ENCODE data around the gene TTC33.
A peak's percentile ranks its signal among the peaks of the same experiment; 100 is the strongest.
"Not testable (repeated sequence)": the region's sequence is repeated elsewhere in the genome, so short reads cannot be mapped to it uniquely, and the experiment has no call there.

The TTC33 gene

GRCh38 chr5:40716000-40716399 lies 39.8 kb downstream of the TTC33 start:
- DNase-seq, result peak; percentile 59

- DNase-seq, result no peak
These were observed 41.8 kb downstream of the TTC33 start for GRCh38 chr5:40714001-40714400.

- not testable (repeated sequence) for DNase-seq
These were observed 45.2 kb downstream of the TTC33 start for GRCh38 chr5:40710575-40710974.

DNA sequence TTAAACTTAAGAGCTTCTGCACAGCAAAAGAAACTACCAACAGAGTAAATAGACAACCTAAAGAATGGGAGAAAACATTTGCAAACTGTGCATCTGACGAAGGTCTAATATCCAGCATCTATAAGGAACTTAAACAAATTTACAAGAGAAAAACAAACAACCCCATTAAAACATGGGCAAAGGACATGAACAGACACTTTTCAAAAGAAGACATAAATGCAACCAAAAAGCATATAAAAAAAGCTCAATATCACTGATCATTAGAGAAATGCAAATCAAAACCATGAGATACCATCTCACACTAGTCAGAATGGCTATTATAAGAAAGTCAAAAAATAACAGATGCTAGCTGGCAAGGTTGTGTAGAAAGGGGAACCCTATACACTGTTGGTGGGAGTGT lies 50.3 kb downstream of the TTC33 start:
- DNase-seq, result not testable (repeated sequence)

GRCh38 chr5:40702027-40702426 lies 53.7 kb downstream of the TTC33 start:
- not testable (repeated sequence) for DNase-seq

GRCh38 chr5:40700116-40700782 lies 55.5 kb downstream of the TTC33 start:
- DNase-seq, result no peak

DNA sequence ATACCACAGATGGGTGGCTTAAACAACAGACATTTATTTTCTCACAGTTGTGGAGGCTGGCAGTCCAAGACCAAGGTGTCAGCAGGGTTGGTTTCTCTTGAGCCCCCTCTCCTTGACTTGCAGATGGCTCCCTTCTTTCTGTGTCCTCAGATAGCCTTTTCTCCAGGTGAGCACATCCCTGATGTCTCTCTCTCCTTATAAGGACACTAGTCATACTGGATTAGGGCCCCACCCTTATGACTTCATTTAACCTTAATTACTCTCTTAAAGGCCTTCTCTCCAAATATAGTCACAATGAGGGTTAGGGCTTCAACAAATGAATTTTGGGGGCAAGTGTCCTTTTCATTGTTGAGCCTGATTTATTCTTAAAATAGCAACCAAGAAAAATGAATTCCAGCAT lies 61.3 kb downstream of the TTC33 start:
- no peak for DNase-seq

DNA sequence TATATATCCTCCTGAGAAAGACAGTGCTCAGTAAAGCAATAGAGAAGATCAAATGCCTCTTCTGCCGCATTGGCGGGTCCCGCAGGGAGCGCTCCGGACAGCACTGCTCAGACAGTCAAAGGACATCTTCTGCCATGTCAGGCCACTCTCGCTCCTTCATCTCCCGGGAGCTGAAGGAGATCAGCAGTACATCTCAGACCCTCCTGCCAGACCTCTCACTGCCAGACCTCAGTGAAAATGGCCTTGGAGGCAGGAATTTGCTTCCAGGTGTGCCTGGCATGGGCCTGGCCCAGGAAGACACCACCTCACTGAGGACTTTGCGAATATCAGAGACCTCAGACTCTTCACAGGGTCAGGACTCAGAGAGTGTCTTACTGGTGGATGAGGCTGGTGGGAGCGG lies 63.9 kb downstream of the TTC33 start:
- no peak for DNase-seq

DNA sequence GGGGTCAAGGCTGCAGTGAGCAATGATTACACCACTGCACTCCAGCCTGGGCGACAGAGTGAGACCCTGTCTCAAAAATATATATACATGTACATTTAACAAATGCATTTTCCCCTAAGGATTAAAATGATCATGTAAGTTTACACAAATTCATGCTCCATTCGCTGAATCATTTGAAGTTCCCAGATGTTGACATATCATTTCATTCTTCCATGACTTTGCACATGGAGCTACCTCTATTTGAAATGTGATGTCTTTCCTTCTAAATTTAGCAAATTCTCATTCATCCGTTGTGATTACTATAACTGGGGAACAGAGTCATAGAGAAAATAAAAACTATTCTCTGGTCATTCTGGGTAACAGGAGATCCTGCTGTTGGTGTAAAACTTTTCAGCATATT lies 65.5 kb downstream of the TTC33 start:
- DNase-seq, result no peak

- DNase-seq, result no peak
These were observed 66.3 kb downstream of the TTC33 start for GRCh38 chr5:40689438-40689837.

- no peak for DNase-seq
These were observed 66.8 kb downstream of the TTC33 start for GRCh38 chr5:40688996-40689395.

GRCh38 chr5:40688127-40688761 lies 67.5 kb downstream of the TTC33 start:
- peak; percentile 90 for DNase-seq

DNA sequence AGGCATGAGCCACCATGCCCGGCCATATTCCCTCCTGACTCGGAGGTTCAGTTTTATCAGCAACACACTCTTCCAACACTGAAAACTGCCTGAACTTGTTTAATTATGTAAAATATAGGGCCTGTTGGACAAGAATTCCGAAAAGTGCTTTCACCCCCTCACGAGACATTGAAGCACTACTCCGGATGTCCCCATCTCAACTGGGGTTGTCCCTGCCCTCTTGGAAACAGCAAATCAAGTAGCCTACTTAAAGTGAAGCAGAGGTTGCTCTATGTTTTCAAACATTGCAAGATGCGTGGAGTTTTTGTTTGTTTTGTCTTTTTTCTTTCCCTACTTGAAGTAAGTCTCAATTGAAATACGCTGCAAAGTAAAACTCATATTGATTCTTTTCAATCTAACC lies 68.4 kb downstream of the TTC33 start:
- DNase-seq, result no peak

DNA sequence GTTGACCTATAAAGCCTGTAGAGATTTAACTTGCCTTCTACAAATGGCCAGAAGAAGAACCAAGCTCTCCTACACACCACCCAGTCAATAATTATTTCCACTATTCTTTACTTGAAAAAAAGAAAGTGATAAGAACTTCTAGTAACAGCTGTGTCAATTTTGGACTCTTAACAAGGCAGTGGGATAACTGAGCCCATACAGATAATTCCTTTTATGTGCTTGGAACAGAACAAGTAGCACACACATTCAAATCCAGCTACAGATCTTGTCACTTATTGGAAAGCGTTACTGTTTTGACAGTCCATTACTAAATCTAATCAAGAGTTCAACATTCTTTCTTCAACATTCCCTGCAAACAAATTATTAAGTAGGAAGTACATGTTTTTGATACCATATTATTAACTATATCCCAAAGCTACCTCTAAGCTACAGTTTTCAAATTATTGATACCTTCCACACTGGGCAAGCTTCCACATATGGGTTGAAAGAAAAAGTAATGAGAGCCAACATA lies 69.7 kb downstream of the TTC33 start:
- DNase-seq, result no peak

- no peak for DNase-seq
These were observed 70.6 kb downstream of the TTC33 start for GRCh38 chr5:40685193-40685592.

GRCh38 chr5:40683305-40683704 lies 72.5 kb downstream of the TTC33 start:
- DNase-seq, result no peak

DNA sequence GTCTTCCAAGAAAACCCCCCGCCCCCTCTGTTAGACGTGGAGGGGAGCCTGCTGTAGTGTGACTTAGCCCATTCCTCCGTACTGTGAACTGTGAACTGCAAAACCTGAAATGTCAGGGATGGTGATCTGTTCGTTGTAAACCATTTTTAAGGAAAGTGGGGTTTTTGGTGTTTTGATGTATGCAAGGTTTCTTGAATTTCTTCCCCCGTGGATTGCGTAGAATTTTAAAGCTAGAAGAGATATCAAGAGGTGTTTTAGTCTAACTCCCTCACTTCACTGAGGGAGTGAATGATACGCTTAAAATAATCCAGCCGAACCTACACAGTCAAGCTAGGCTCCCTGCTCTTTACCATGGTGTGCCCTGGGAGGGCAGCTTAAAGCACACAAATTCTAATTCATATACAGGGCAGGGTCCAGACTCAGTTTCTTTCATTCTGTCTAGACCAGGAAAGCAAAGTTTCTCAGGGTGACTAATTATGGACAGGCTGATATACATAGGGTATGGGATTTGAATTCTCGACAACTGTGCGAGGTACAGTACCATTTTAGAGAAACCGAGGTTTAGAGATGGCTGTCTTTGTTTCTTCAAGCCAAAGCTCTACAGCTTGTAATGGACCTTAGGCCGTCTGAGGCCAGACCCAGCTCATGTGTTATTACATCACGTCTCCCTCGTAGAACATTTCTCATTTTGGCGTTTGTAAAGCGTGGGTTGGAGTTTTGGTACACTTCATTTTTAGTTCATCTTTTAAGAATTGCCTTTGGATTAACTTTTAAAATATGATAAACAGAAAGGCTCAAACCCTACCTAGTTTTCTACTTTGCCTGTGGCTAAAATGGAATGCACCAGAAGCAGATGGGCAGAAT lies 73.4 kb downstream of the TTC33 start:
- DNase-seq, result no peak

DNA sequence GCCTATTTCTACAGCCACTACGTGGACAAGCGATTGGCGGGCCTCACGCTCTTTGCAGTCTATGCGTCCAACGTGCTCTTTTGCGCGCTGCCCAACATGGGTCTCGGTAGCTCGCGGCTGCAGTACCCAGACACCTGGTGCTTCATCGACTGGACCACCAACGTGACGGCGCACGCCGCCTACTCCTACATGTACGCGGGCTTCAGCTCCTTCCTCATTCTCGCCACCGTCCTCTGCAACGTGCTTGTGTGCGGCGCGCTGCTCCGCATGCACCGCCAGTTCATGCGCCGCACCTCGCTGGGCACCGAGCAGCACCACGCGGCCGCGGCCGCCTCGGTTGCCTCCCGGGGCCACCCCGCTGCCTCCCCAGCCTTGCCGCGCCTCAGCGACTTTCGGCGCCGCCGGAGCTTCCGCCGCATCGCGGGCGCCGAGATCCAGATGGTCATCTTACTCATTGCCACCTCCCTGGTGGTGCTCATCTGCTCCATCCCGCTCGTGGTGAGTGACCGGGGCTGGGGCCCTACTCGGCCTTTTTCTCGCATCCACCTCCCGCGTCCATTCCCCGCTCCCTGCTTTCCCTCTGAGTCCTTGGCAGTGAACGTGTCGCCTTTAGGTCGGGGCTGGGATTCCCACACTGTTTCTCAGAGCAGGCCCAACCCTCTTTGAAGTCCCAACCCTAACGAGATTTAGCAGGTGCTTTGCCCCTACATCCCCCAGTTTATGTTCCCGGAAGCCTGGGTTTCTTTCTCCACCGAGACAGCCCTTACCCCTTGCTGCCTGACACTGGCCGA lies 74.2 kb downstream of the TTC33 start:
- no peak for DNase-seq

GRCh38 chr5:40680741-40681362 lies 74.9 kb downstream of the TTC33 start:
- no peak for DNase-seq

DNA sequence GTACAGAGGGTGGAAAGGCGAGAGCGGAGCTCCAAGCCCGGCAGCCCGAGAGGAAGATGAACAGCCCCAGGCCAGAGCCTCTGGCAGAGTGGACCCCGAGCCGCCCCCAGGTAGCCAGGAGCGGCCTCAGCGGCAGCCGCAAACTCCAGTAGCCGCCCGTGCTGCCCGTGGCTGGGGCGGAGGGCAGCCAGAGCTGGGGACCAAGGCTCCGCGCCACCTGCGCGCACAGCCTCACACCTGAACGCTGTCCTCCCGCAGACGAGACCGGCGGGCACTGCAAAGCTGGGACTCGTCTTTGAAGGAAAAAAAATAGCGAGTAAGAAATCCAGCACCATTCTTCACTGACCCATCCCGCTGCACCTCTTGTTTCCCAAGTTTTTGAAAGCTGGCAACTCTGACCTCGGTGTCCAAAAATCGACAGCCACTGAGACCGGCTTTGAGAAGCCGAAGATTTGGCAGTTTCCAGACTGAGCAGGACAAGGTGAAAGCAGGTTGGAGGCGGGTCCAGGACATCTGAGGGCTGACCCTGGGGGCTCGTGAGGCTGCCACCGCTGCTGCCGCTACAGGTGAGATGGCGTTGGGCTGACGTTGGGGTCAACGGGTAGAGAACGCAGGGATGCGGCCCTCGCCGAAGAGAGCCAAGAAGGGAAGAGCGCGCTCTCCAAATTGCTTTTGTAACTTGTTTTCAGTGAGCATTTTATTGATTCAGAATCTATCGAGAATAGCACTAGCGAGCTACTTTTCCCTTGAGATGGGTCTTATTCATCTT lies 75.7 kb downstream of the TTC33 start, which contains the start of gene PTGER4:
Gene PTGER4, plus strand, starts transcription at position 3 of the 769 bp plus-strand sequence. CDS start 1,079 bp downstream, outside the sequence.
- DNase-seq, result no peak
